Measurements from ENCODE around the gene FBXO11.
"Not testable (repeated sequence)": the region's sequence is repeated elsewhere in the genome, so short reads cannot be mapped to it uniquely, and the experiment has no call there.

The FBXO11 gene

DNA sequence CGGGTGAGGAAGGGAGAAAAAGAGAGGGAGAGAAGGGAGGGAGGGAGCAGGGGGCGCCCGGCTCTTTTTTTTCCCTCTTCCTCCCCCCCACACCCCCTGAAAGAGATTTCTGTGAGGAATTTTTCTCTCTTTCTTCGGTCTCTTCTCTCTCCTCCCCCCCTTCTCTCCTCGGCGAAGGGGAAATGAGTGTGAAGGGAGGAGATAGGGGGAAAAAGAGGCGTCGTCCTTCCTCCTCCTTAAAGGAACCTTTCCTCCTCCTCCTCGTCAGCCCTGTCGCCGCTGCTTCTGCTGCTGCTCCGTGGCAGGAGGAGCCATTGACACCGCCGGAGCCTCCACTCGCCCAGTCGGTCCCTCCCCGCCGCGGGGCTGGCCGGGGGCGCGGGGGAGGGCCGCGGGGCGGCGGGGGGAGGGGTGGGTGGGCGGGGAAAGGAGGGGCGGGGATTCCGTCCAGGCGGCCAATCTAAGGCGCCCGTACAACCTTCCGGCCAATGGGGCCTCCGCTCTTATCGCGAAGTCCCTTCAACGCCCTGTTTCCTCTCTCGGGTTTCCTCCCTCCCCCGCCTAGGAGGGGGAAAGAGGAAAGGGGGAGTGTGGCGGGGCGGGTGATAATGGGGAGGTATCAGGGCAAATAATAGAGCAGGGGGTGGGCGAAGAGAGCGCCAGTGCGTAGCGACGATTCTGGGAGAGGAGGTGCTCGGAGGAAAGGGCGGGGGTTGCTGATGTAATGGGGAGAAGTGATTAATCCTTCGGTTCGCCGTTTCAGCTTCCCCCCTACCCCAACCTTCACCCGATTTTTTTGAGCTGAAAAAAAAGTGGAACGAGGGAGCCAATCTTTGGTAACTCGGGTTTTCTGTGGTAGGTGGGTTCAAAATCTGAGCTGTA is at the start of gene FBXO11:
TSS of gene FBXO11 (minus strand) at position 342 of the 882 bp plus-strand sequence. CDS start 778 bp downstream, outside the sequence.
- DNase-seq = peak; percentile 96

DNA sequence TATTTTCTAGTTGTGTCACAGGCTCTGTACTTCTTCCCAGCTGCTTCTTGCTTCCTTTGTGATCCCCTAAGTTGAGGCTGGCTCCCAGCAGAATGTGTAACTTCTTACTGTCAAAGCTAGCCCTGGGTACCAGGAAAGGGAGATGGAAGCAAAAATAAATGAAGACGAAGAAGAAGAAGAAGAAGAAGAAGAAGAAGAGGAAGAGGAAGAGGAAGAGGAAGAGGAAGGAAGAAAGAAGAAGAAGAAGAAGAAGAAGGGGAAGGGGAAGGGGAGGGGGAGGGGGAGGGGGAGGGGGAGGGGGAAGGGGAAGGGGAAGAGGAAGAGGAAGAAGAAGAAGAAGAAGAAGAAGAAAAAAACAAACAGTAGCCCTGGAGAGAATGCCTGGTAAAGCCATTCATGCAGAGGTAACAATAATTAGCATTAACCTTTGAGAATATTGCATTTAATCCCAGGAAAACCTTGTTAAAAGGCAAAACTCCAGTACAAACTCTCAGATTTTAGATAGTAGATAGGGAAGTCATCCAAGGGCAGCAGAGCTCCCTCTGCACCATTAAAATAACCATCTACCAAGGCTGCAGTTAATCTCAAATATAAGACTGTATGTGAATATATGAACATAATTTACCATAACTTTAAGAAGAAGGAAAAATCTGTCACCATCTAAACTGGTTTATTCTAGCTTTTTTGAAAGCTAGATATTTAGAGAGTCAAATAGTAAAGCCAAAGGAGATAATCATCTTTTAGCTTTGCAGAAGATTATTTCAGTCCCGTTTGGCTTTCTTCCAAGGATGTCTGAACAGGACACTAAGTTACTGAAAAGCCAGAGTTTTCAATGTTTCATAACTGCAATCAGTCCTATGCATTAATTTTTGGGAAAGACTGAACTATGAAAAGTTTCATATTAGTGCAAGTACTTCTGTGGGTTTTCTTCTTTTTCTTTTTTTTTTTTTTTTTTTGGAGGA is 44.3 kb upstream of the FBXO11 start:
- DNase-seq = no peak

DNA sequence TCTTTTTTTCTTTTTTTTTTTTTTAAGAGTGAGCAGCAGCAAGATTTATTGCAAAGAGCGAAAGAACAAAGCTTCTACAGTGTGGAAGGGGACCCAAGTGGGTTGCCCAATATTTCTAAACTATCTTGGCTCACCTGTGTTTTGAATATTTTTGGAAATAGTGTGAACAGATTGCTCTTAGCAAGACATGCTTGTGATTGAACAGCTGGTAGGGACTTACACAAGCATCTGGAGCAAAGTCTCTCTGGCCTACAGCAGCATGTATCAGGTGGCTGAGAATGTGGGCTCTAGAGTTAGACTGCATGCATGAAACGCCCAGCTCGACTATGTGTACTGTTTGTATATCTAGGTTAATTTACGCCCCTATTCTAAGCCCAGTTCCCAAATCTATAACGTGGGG is 40.3 kb upstream of the FBXO11 start:
- no peak for DNase-seq

- DNase-seq = no peak
Observed at GRCh38 chr2:47945046-47945781, 38.9 kb upstream of the FBXO11 start.

GRCh38 chr2:47941936-47942335 is 35.6 kb upstream of the FBXO11 start:
- DNase-seq = no peak

DNA sequence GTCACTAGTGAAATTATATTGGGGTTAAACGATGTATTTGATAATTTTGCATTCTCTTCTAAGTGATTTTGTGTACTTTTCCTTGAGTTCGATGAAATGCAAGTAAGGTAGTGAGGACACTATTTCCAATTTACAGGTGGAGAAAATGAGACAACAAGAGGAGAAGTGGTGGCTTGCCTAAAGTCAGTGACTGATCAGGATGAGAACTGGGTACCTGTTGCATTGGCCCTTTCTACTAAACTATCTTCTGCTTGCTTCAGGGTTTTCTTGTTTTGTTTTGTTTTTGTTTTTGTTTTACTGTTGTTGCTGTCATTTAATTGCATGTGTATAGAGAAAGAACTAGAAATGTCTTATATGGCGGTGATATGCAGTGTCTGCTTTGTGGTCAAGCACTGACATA is 31.4 kb upstream of the FBXO11 start:
- DNase-seq = no peak

- DNase-seq = no peak
Observed at GRCh38 chr2:47935071-47935470, 28.8 kb upstream of the FBXO11 start.

- DNase-seq = no peak
Observed at GRCh38 chr2:47918043-47918442, 11.7 kb upstream of the FBXO11 start.

- DNase-seq = no peak
Observed at GRCh38 chr2:47917276-47917961, 11.1 kb upstream of the FBXO11 start.

DNA sequence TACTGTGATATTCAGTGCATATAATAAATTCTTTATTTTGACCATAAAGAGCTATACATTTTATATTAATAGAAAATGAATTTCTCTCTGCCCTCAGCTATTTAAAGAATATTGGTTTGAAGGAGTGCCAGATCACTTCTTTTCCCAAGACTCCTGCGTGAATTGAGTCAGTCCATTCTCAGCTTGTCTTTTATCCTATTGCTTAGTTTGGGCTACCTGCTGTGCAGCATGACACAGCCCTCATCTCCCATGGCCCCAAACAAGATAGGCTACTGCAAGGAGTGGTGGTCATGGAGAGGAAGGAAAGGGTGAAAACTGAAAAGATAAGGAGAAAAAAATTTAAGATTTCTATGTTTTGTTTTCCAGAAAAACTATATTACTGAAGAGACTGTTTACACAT is 10.1 kb upstream of the FBXO11 start:
- DNase-seq = no peak

- DNase-seq = not testable (repeated sequence)
Observed at GRCh38 chr2:47910662-47911061, 4.4 kb upstream of the FBXO11 start.

- no peak for DNase-seq
Observed at GRCh38 chr2:47908682-47909081, 2.4 kb upstream of the FBXO11 start.

GRCh38 chr2:47907039-47907781 is 912 bp upstream of the FBXO11 start:
- peak; percentile 26 for DNase-seq

DNA sequence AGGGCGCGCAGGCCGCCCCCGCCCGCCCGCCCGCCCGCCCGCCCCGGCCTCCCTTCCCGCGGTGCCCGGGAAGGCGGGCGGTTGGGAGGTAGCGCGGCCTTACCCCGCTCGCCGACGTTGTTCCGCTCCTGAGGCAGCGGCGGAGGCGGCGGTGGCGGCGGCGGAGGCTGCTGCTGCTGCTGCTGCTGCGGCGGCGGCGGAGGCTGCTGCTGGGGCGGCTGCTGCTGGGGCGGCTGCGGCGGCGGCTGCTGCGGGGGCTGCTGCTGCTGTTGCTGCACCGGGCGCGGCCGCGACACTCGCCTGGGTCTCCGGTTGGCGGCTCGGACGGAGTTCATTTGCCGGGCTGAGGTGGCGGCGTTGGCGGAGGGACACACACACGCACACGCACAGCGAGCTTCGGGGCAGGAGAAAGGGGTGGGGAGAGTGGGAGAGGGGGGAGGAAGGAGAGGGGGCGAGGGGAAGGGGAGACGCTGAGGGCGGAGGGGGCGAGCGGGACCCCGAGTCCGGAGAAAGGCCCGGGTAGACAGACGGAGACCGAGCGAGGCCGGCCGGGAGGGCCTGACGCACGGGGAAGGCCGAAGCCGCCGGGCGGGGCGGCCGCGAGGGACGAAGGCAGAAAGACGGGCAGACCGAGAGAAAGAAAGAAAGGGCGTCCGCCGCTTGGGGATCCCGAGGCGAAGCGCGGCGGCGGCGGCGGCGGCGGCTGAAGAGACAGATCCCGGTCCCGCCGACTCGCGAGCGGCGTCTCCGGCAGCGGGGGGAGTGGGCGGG is 727 bp downstream of the FBXO11 start:
- DNase-seq = peak; percentile 60

GRCh38 chr2:47903781-47904490 is 2.4 kb downstream of the FBXO11 start:
- no peak for DNase-seq

GRCh38 chr2:47901892-47902291 is 4.4 kb downstream of the FBXO11 start:
- not testable (repeated sequence) for DNase-seq

- DNase-seq = no peak
Observed at GRCh38 chr2:47900857-47901256, 5.4 kb downstream of the FBXO11 start.

DNA sequence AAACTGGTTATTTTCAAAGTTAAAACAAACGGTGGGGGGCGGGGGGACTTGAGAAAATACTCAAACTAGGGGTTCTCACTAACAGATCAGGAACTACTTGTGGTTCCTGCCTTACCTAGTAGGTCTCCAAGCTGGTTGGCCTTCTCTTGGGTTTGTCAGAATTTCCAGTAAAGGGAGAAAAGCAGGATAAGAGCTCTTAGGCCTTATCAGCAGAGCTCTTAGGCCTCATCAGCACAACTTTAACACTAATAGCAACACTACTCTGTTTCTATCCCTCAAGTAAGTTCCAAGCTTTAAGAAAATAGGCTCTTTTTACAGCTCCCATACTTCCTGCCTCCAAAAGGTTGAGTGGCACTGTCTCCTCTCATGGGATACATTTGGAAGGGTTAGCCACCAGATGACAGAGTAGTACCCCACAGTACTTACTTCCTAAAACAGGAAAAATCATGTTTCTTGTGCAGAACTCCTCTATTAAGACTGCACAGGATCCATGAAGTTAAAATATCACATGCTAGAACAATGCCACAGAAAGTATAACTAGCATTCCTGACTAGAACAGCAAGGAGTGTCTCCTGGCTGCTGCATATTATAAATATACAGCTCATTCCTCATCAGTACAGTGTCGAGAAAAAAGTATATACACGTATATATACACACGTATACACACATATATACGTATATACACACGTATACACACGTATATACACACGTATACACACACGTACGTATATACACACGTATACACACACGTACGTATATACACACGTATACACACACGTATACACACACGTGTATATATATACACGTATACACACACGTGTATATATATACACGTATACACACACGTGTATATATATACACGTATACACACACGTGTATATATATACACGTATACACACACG is 6.1 kb downstream of the FBXO11 start:
- no peak for DNase-seq

All from stimulated activated CD4-positive, alpha-beta T cell treated with anti-CD3 and anti-CD28 coated beads, Interleukin-4, amount 100 ng/mL, for 24 hours (primary cell).